ENCODE results near the gene AKAP13. TPM values are rescaled to one million over a fixed set of nuclear protein-coding genes. Genes with fewer than 3 reads are reported as not detected.

The AKAP13 gene
- polyA plus RNA-seq, 1 of the 3 experiments (the other 2 are of a cell fraction) = 8.4 TPM

DNA sequence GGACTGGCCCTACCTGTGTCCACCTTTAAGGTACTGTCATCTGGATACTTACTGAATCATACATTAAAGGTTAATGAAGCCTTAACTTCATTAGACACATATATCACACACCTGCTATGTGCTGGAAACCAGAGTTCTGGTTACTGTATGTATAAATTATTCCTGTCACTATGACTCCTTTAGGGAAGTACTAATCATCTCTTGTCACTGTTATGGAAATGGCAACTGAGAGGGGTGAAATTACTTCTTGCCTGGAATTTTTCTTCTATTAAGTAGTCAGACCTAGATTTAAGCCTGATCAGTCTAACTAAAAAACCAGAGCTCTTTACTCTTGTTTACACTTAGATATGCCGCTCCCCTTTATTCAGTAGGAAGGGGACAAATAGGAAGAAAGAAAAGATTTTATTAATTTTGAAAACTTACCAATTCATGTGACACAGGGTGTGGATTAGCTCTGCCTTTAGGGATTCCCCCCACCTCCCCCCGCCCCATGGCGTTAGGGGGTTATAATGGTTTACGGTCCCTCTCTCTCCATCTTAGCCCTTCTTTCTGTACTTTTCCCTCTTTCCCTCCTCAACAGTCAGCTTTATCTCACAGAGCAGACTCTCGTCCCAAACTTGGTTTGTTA lies 261.8 kb downstream of the AKAP13 start:
- ChIA-PET POLR2A (no interaction called here), CTCF (interaction anchor here (0.8 kb wide), 1 partner anchor 14 kb away, joined by 3 read pairs; no protein-coding TSS in a partner anchor)
- Histone ChIP-seq H3K9ac (no peak overlapping the region), H3K27ac (ENCODE audit: low read depth in 2 of 2, low read length in 1 of 2) (peak overlapping the region; percentile 23 to 30; a peak in 2 of 4 replicates), H2AFZ (ENCODE audit: low read depth) (no peak overlapping the region), H3F3A (replicated peaks; ENCODE audit: insufficient read depth) (peaks cover 14% of the 10 kb centered on the region), H3K4me2 (no peak overlapping the region), H3K4me1 (ENCODE audit: control insufficient read depth in 1 of 2, insufficient read depth in 2 of 2, low read depth in 1 of 2, low read length in 1 of 2) (peaks cover 8% of the 10 kb centered on the region in 2 experiments; a peak in 3 of 4 replicates), H3K9me2 (no peaks in the 10 kb centered on the region), H3K36me3 (replicated peaks in 1 of 2; ENCODE audit: control insufficient read depth in 1 of 2, insufficient read depth in 2 of 2, low read length in 1 of 2) (peaks cover 0 to 22% of the 10 kb centered on the region in 2 experiments), H3K4me3 (ENCODE audit: low read depth in 2 of 2, low read length in 1 of 2) (no peak overlapping the region), H3K79me2 (ENCODE audit: insufficient read depth) (peaks cover 24% of the 10 kb centered on the region), H4K20me1 (ENCODE audit: insufficient read depth) (no peaks in the 10 kb centered on the region), H3K9me3 (no peaks in the 10 kb centered on the region), H3K27me3 (ENCODE audit: insufficient read depth) (no peaks in the 10 kb centered on the region)
- DNase-seq = no peak
- TF ChIP-seq CHD2 (IDR thresholded peaks at IDR 0.05; ENCODE audit: low read length, partially characterized antibody) (no peak), TAF1 (IDR thresholded peaks at IDR 0.05; ENCODE audit: borderline replicate concordance, low read depth, low read length) (no peak), EP300 (IDR thresholded peaks at IDR 0.05; ENCODE audit: borderline replicate concordance in 1 of 2, low read depth in 1 of 2, low read length in 1 of 2) (no peak), EZH2phosphoT487 (IDR thresholded peaks at IDR 0.05; ENCODE audit: borderline replicate concordance, low read depth) (no peak)
- 94% methylated on average over 5 of the region's 5 CpGs for WGBS (ENCODE audit: low lambda C conversion rate)

GRCh38 chr15:85642693-85643066 lies 262.3 kb downstream of the AKAP13 start:
- no peak overlapping the region for H3K4me3 ChIP-seq (ENCODE audit: low read depth in 2 of 2, low read length in 1 of 2)
- ChIA-PET CTCF (interaction anchor here (0.8 kb wide), 1 partner anchor 15 kb away, joined by 3 read pairs; no protein-coding TSS in a partner anchor), POLR2A (no interaction called here)
- H3K4me1 ChIP-seq (ENCODE audit: control insufficient read depth in 1 of 2, insufficient read depth in 2 of 2, low read depth in 1 of 2, low read length in 1 of 2) = peaks cover 8% of the 10 kb centered on the region in 2 experiments; a peak in 3 of 4 replicates
- TF ChIP-seq GATA2 (CRISPR knock-in tag; IDR thresholded peaks at IDR 0.05) = no peak
- TF ChIP-seq NRF1 (IDR thresholded peaks at IDR 0.05; ENCODE audit: low read depth, low read length) = no peak
- no peak for TF ChIP-seq MXI1 (IDR thresholded peaks at IDR 0.05; ENCODE audit: low read depth, low read length)
- TF ChIP-seq, protein P1, sequence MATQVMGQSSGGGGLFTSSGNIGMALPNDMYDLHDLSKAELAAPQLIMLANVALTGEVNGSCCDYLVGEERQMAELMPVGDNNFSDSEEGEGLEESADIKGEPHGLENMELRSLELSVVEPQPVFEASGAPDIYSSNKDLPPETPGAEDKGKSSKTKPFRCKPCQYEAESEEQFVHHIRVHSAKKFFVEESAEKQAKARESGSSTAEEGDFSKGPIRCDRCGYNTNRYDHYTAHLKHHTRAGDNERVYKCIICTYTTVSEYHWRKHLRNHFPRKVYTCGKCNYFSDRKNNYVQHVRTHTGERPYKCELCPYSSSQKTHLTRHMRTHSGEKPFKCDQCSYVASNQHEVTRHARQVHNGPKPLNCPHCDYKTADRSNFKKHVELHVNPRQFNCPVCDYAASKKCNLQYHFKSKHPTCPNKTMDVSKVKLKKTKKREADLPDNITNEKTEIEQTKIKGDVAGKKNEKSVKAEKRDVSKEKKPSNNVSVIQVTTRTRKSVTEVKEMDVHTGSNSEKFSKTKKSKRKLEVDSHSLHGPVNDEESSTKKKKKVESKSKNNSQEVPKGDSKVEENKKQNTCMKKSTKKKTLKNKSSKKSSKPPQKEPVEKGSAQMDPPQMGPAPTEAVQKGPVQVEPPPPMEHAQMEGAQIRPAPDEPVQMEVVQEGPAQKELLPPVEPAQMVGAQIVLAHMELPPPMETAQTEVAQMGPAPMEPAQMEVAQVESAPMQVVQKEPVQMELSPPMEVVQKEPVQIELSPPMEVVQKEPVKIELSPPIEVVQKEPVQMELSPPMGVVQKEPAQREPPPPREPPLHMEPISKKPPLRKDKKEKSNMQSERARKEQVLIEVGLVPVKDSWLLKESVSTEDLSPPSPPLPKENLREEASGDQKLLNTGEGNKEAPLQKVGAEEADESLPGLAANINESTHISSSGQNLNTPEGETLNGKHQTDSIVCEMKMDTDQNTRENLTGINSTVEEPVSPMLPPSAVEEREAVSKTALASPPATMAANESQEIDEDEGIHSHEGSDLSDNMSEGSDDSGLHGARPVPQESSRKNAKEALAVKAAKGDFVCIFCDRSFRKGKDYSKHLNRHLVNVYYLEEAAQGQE (IDR thresholded peaks at IDR 0.05; ENCODE audit: low read depth, low read length) = peak; percentile 39; the same call in 1 of the 2 replicates
- no peak for TF ChIP-seq RXRA (IDR thresholded peaks at IDR 0.05; ENCODE audit: borderline replicate concordance, low read depth)
- TF ChIP-seq FOSL2 (IDR thresholded peaks at IDR 0.05; ENCODE audit: borderline replicate concordance, low read depth) = no peak
- H3F3A ChIP-seq (replicated peaks; ENCODE audit: insufficient read depth) = peaks cover 14% of the 10 kb centered on the region
- H3K9me2 ChIP-seq = no peaks in the 10 kb centered on the region
- no peak overlapping the region for H3K4me2 ChIP-seq
- no peak overlapping the region for H3K9ac ChIP-seq
- peaks cover 0 to 22% of the 10 kb centered on the region in 2 experiments for H3K36me3 ChIP-seq (replicated peaks in 1 of 2; ENCODE audit: control insufficient read depth in 1 of 2, insufficient read depth in 2 of 2, low read length in 1 of 2)
- peaks cover 22% of the 10 kb centered on the region for H3K79me2 ChIP-seq (ENCODE audit: insufficient read depth)
- H3K27ac ChIP-seq (ENCODE audit: low read depth in 2 of 2, low read length in 1 of 2) = peak overlapping the region; percentile 23 to 30; a peak in 2 of 4 replicates
- H2AFZ ChIP-seq (ENCODE audit: low read depth) = no peak overlapping the region
- whole genome bisulfite sequencing (ENCODE audit: low lambda C conversion rate) = 72% methylated on average over 6 of the region's 6 CpGs
- no peaks in the 10 kb centered on the region for H3K9me3 ChIP-seq
- no peaks in the 10 kb centered on the region for H3K27me3 ChIP-seq (ENCODE audit: insufficient read depth)
- H4K20me1 ChIP-seq (ENCODE audit: insufficient read depth) = no peaks in the 10 kb centered on the region
- no peak for DNase-seq

Data from SK-N-SH (cell line).